ENCODE measurements around the gene TELO2. TPM values are rescaled to one million over a fixed set of nuclear protein-coding genes. Genes with fewer than 3 reads are reported as not detected.

The TELO2 gene
- total RNA-seq, 1 donor from 2014 or later = 101 TPM

GRCh38 chr16:1493746-1494094 is 560 bp downstream of the TELO2 start:
- peak; percentile 79 for DNase-seq
- Mint-ChIP-seq H3K36me3 (ENCODE audit: low read depth) (peaks cover 12% of the 10 kb centered on the region), H3K9me3 (no peaks in the 10 kb centered on the region), H3K4me1 (peaks cover 10% of the 10 kb centered on the region), H3K4me3 (peak overlapping the region; percentile 88), H3K27me3 (no peaks in the 10 kb centered on the region), H3K27ac (peak overlapping the region; percentile 91)
- intact Hi-C loops (cut with micrococcal nuclease) = loop anchor here (1.0 to 2.0 kb wide), 4 partner anchors 18 to 117 kb away; partner anchors contain the start of gene CLCN7

DNA sequence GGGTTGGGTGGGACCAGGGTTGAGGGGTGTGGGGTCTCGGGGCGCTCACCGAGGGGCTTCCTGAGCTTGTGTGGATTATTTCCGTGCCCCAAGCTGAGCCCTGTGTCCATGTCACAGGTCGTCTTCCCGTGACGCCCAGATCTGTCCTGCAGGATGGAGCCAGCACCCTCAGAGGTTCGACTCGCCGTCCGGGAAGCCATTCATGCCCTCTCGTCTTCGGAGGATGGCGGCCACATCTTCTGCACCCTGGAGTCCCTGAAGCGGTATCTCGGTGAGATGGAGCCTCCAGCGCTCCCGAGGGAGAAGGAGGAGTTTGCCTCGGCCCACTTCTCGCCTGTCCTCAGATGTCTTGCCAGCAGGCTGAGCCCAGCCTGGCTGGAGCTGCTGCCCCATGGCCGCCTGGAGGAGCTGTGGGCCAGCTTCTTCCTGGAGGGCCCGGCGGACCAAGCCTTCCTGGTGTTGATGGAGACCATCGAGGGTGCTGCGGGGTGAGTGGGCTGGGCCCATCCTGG is 1.0 kb downstream of the TELO2 start:
- H3K27me3 Mint-ChIP-seq = no peaks in the 10 kb centered on the region
- H3K9me3 Mint-ChIP-seq = no peaks in the 10 kb centered on the region
- H3K36me3 Mint-ChIP-seq (ENCODE audit: low read depth) = peaks cover 13% of the 10 kb centered on the region
- intact Hi-C loops (cut with micrococcal nuclease) = no loop called here
- peaks cover 10% of the 10 kb centered on the region for H3K4me1 Mint-ChIP-seq
- peak overlapping the region; percentile 88 for H3K4me3 Mint-ChIP-seq
- no peak for DNase-seq
- peak overlapping the region; percentile 91 for H3K27ac Mint-ChIP-seq

DNA sequence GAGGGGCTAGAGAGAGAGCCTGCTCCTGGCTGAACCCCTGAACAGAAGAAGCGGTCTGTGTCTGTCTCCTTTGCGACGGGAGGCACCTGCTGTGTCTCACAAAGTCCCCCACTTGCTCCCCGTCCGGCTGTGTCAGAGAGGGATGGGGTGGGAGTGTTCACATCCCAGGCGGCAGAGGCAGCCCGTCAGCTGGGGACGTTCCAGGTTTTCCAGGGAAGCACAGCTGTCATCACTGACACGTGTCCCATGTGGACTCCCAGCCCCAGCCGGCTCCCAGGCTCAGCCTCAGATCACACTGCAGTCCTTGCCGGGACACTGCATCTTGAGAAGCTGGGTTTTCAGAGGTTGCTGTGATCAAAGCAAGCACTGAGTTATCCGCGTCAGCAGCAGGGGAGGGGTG is 1.6 kb downstream of the TELO2 start:
- peak overlapping the region; percentile 88 for H3K4me3 Mint-ChIP-seq
- no peaks in the 10 kb centered on the region for H3K27me3 Mint-ChIP-seq
- intact Hi-C loops (cut with micrococcal nuclease) = no loop called here
- H3K9me3 Mint-ChIP-seq = no peaks in the 10 kb centered on the region
- no peak overlapping the region for H3K27ac Mint-ChIP-seq
- DNase-seq = no peak
- H3K4me1 Mint-ChIP-seq = peaks cover 10% of the 10 kb centered on the region
- H3K36me3 Mint-ChIP-seq (ENCODE audit: low read depth) = peaks cover 13% of the 10 kb centered on the region

- peak overlapping the region; percentile 26 for H3K4me3 Mint-ChIP-seq
- intact Hi-C loops (cut with micrococcal nuclease) = no loop called here
- H3K4me1 Mint-ChIP-seq = peaks cover 10% of the 10 kb centered on the region
- no peak for DNase-seq
- no peaks in the 10 kb centered on the region for H3K27me3 Mint-ChIP-seq
- H3K27ac Mint-ChIP-seq = no peak overlapping the region
- no peaks in the 10 kb centered on the region for H3K9me3 Mint-ChIP-seq
- peaks cover 13% of the 10 kb centered on the region for H3K36me3 Mint-ChIP-seq (ENCODE audit: low read depth)
Observed at GRCh38 chr16:1495211-1495888, 2.2 kb downstream of the TELO2 start.

DNA sequence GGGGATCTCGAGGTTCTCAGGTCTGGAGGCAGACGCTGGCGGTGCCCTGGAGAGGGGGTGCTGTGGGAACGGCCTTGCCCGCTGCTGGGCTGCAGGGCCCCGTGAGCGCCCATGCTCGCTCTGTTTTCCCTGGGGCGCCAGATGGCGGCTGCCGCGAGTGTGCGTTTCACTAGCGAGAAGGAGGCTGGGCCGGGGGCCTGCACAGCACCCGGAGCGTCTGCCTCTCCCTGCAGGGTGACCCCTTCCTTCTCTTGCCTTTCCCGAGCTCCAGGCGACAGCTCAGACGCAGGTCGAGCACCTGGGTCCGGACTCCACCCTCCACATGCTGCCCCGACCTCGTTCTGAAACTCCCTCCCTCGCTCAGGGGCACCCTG is 2.7 kb downstream of the TELO2 start:
- H3K36me3 Mint-ChIP-seq (ENCODE audit: low read depth) = peaks cover 13% of the 10 kb centered on the region
- H3K4me3 Mint-ChIP-seq = no peak overlapping the region
- no peak for DNase-seq
- intact Hi-C loops (cut with micrococcal nuclease) = loop anchor here (2.0 kb wide), 1 partner anchor 67 kb away; no protein-coding TSS in a partner anchor
- H3K9me3 Mint-ChIP-seq = no peaks in the 10 kb centered on the region
- no peaks in the 10 kb centered on the region for H3K27me3 Mint-ChIP-seq
- H3K27ac Mint-ChIP-seq = no peak overlapping the region
- H3K4me1 Mint-ChIP-seq = peaks cover 10% of the 10 kb centered on the region

GRCh38 chr16:1496464-1496863 is 3.3 kb downstream of the TELO2 start:
- no peaks in the 10 kb centered on the region for H3K9me3 Mint-ChIP-seq
- H3K27me3 Mint-ChIP-seq = no peaks in the 10 kb centered on the region
- intact Hi-C loops (cut with micrococcal nuclease) = loop anchor here (2.0 kb wide), 1 partner anchor 68 kb away; no protein-coding TSS in a partner anchor
- H3K4me3 Mint-ChIP-seq = no peak overlapping the region
- no peak overlapping the region for H3K27ac Mint-ChIP-seq
- H3K4me1 Mint-ChIP-seq = peaks cover 10% of the 10 kb centered on the region
- peaks cover 13% of the 10 kb centered on the region for H3K36me3 Mint-ChIP-seq (ENCODE audit: low read depth)
- DNase-seq = no peak

DNA sequence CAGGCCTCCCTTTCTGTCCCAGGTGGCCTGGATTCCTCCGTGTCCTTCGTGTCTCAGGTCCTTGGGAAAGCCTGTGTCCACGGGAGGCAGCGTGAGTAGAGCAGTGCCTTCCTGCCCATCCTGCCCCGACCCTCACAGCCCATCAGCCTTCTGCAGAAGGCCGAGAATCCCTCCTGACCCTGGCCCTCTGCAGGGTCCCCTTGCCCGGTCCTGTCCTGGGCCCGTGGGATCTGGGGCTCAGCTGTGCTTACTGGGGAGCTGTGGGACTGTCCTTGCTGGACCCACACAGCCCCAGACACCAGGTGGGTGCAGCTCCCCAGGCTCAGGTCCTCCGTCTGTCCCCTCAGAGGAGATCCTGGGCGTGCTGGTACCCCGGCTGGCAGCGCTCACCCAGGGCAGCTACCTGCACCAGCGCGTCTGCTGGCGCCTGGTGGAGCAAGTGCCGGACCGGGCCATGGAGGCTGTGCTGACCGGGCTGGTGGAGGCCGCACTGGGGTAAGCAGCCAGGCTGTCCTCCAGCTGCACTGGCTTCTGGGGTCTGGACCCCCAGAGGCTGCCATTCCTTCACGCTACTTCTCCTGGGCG is 3.9 kb downstream of the TELO2 start:
- intact Hi-C loops (cut with micrococcal nuclease) = loop anchor here (2.0 kb wide), 1 partner anchor 68 kb away; no protein-coding TSS in a partner anchor
- DNase-seq = no peak
- Mint-ChIP-seq H3K27ac (no peak overlapping the region), H3K36me3 (ENCODE audit: low read depth) (peaks cover 15% of the 10 kb centered on the region), H3K27me3 (no peaks in the 10 kb centered on the region), H3K4me3 (no peak overlapping the region), H3K9me3 (no peaks in the 10 kb centered on the region), H3K4me1 (peaks cover 9% of the 10 kb centered on the region)

DNA sequence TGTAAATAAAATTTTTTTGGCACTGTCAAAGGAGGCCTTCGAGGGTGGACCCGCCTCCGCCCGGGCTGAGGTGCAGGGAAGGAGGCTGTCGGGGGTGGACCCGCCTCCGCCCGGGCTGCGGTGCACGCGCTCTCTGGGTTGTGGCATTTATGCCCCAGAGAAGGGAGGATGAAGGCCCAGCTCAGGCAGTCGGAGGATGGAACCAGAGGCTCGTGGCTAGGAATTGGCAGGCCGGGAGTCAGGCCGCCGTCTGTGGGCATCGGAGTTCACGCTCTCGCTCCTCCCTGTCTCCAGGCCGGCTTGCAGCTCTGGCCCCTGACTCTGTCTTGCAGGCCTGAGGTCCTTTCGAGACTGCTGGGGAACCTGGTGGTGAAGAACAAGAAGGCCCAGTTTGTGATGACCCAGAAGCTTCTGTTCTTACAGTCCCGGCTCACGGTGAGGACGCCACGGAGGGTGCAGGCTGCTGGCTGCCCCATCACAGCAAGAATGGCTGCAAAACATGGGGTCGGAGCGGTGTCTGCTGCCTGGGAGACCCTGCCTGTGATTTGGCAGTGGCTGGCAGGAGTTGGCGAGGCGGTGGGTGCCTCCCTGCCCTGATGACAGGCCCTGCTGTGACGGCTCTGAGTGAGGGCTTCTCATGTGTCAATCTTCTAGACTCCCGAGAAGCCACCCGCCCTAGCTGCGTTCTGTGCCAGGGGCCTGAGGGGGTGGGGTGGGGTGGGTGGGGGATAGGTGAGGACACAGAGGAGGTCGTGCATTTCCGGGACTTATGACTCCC is 5.9 kb downstream of the TELO2 start:
- intact Hi-C loops (cut with micrococcal nuclease) = no loop called here
- no peaks in the 10 kb centered on the region for H3K9me3 Mint-ChIP-seq
- no peaks in the 10 kb centered on the region for H3K27me3 Mint-ChIP-seq
- no peak overlapping the region for H3K27ac Mint-ChIP-seq
- H3K36me3 Mint-ChIP-seq (ENCODE audit: low read depth) = peaks cover 19% of the 10 kb centered on the region
- H3K4me3 Mint-ChIP-seq = no peak overlapping the region
- no peak for DNase-seq
- no peaks in the 10 kb centered on the region for H3K4me1 Mint-ChIP-seq

DNA sequence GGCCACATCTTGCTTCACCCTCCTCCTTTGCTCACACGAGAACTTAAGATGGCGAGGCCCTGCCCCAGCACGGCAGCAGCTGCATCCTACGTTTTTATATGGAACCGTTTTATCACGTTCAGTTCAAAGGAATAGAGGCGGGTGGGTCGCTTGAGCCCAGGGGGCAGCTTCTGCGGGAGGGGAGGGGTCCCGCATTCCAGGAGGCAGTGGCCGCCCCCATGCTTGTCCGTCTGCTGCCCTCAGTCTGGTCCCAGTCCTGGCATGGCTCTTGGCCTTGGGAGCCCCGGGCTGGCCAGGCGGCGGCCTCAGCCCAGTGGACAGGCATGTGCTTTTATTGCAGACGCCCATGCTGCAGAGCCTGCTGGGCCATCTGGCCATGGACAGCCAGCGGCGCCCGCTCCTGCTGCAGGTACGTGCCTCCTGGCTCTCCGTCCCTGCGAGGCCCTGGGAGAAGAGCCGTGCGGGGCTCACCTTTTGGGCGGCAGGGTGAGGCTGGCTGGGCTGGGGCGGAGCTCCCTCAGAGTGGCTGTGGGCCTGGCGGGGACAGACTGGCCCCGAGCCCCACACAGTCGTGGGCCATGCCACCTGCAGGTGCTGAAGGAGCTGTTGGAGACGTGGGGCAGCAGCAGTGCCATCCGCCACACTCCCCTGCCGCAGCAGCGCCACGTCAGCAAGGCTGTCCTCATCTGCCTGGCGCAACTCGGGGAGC is 6.8 kb downstream of the TELO2 start:
- H3K4me3 Mint-ChIP-seq = no peak overlapping the region
- H3K9me3 Mint-ChIP-seq = no peaks in the 10 kb centered on the region
- no peaks in the 10 kb centered on the region for H3K4me1 Mint-ChIP-seq
- DNase-seq = no peak
- intact Hi-C loops (cut with micrococcal nuclease) = no loop called here
- peaks cover 19% of the 10 kb centered on the region for H3K36me3 Mint-ChIP-seq (ENCODE audit: low read depth)
- no peaks in the 10 kb centered on the region for H3K27me3 Mint-ChIP-seq
- H3K27ac Mint-ChIP-seq = no peak overlapping the region

DNA sequence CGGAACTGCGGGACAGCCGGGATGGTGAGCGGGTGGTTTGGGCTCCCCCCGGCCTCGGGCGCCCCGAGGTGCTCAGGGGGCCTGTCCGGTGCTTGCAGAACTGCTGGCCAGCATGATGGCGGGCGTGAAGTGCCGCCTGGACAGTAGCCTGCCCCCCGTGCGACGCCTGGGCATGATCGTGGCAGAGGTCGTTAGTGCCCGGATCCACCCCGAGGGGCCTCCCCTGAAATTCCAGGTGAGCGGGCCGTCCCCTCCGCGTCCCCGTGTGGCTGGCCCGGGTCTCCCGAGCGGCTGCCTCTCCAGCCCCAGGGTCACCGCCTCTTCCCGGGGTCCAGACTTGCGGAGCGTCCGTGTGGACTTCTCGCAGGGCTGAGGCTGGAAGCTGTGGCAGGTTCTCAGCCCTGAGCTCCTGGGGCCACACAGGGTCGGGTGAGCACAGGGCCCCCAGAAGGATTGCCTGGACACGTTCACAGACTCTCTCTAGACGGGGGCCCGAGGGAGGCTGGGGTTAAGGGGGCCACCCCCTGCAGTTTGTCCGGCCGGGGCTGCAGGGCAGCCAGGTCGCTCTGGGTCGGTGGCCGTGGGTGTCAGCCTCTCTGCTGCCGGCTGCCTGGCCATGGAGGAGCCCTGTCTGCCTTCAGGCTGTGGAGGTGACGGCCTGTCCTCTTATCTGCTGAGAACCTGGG is 7.4 kb downstream of the TELO2 start:
- no peak for DNase-seq
- Mint-ChIP-seq H3K27me3 (no peaks in the 10 kb centered on the region), H3K4me3 (no peak overlapping the region), H3K9me3 (no peaks in the 10 kb centered on the region), H3K36me3 (ENCODE audit: low read depth) (peaks cover 19% of the 10 kb centered on the region), H3K4me1 (no peaks in the 10 kb centered on the region), H3K27ac (no peak overlapping the region)
- intact Hi-C loops (cut with micrococcal nuclease) = no loop called here

GRCh38 chr16:1501630-1502029 is 8.5 kb downstream of the TELO2 start:
- intact Hi-C loops (cut with micrococcal nuclease) = no loop called here
- no peak for DNase-seq
- no peak overlapping the region for H3K27ac Mint-ChIP-seq
- H3K36me3 Mint-ChIP-seq (ENCODE audit: low read depth) = peaks cover 19% of the 10 kb centered on the region
- no peaks in the 10 kb centered on the region for H3K9me3 Mint-ChIP-seq
- H3K4me3 Mint-ChIP-seq = no peak overlapping the region
- H3K4me1 Mint-ChIP-seq = no peaks in the 10 kb centered on the region
- H3K27me3 Mint-ChIP-seq = no peaks in the 10 kb centered on the region

DNA sequence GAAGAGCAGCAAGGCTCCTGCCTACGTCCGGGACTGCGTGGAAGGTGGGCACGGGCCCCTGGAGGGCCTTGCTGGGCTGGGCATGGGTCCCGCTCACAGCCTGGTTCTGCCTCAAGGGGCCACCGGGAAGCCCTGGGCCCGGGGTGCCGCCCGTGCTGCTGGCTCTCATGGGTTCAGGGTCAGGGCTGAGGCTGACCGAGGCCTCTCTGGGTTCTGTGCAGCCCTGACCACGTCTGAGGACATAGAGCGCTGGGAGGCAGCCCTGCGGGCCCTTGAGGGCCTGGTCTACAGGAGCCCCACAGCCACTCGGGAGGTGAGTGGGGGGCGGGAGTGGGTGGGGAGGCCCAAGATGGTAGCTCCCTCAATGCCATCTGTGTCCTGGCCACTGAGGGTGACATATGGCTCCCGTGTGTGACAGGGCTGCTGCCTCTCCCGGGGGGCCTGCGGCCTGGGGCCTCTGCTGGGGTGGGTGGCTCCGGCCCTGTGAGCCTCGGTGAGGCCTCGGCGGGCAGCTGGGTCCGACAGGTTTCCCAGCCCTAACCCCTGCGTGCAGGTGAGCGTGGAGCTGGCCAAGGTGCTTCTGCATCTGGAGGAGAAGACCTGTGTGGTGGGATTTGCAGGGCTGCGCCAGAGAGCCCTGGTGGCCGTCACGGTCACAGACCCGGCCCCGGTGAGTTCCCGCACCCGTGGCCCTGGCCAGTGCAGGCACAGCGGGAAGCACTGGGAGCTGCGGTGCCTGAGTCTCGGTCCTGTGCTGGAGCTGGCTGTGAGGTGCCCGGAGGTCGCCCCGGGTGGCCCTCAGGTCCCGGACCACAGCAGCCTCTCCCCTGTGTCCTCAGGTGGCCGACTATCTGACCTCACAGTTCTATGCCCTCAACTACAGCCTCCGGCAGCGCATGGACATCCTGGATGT is 9.2 kb downstream of the TELO2 start:
- Mint-ChIP-seq H3K4me3 (no peak overlapping the region), H3K36me3 (ENCODE audit: low read depth) (peaks cover 19% of the 10 kb centered on the region), H3K27ac (no peak overlapping the region), H3K27me3 (no peaks in the 10 kb centered on the region), H3K9me3 (no peaks in the 10 kb centered on the region), H3K4me1 (no peaks in the 10 kb centered on the region)
- no peak for DNase-seq
- intact Hi-C loops (cut with micrococcal nuclease) = no loop called here
